HG03103 (cell line): ENCODE data around the gene SETD1A.
A peak's percentile ranks its signal among the peaks of the same experiment; 100 is the strongest.

Experiments
- ATAC-seq: cut with Tn5 transposase; IDR thresholded peaks from one replicate; pipeline ENCODE4 v1.9.1; 2021; ENCODE audit warnings: low read depth; ENCODE audit not compliant: unreplicated experiment

Gene SETD1A

DNA sequence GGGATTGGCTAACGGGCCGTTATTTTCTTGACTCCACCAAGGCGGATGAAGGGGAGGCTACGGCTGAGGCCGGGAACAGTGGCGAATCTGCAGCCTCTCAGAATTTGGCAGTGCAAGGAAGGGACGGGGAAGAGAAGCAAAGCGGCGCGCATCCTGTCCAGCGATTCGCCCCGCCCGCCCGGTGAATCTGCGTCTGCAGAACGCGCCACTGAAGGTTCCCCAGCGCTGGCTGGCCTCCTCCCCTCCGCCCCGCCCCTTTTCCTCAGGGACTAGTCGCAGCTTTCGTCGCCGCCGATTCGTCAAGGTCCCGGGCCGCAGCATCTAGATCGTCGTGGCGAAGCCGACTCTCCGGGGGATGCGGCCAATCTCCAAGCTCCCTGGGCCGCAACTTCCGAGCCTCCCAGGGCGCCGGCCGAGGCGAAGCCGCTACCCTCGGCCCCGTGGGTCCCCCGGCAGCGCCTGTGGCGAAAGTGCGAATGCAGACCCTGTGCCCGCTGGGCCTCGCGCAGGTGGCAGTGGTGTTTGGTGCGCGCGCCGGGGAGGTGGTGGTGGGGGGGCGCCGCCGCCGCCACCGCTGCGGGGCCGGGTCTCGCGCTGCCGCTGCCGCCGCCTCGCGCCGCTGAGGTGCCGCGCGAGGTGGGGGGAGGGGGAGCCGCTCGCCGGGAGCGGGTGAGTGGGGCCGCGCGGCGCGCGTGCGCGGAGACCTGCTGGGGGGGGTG lies at the start of gene SETD1A:
Gene SETD1A (plus strand): TSS at position 299 of the 719 bp plus-strand sequence. CDS start 978 bp downstream, outside the sequence.
- ATAC-seq: peak; percentile 49

- ATAC-seq: no peak
Observed at GRCh38 chr16:30910427-30911029, 47.0 kb upstream of the SETD1A start.

DNA sequence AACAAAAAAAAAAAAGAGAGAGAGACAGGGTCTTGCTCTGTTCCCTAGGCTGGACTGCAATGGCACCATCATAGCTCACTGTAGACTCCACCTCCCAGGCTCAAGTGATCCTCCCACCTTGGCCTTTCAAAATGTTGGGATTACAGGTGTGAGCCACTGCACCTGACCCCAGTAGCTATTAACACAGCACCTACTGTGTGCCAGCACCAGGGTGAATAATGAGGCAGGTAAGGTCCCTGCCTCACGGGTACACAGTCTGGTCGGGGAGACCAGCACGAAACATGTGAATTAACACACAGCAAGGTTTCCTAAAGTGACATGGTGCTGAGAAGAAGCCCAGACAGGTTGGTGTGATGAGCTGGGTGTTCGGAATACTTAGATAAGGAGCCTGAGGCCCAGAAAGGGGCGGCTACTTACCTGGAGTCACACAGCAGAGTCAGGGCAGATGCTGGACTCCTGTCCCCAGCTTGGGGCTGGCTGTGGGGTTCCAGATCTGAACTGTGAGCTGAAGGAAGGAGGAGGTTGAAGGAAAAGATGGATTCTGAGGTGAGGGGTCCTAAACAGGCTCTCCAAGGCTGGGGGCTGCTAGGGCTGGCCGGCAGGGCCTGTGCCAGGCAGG lies 44.7 kb upstream of the SETD1A start:
- ATAC-seq: no peak

GRCh38 chr16:30914830-30915229 lies 42.7 kb upstream of the SETD1A start:
- no peak for ATAC-seq

- ATAC-seq: no peak
Observed at GRCh38 chr16:30918614-30919013, 38.9 kb upstream of the SETD1A start.

GRCh38 chr16:30920891-30921290 lies 36.7 kb upstream of the SETD1A start:
- ATAC-seq: no peak

DNA sequence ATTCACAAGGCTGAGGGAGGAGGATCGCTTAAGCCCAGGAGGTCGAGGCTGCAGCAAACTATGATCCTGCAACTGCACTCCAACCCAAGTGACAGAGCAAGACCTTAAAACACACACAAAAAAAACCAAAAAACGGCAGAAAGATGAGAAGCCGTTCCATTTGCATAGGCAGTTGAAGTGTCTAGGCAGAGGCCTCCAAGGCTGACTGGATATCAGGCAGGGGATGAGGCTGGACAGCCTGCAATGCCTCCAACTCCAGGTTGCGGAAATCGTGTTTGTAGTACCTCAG lies 36.2 kb upstream of the SETD1A start:
- no peak for ATAC-seq

- ATAC-seq: peak; percentile 11
Observed at GRCh38 chr16:30921748-30922419, 35.7 kb upstream of the SETD1A start.

GRCh38 chr16:30922420-30922959 lies 35.1 kb upstream of the SETD1A start:
- peak; percentile 56 for ATAC-seq

- ATAC-seq: peak; percentile 53
Observed at GRCh38 chr16:30922960-30923535, 34.5 kb upstream of the SETD1A start.

DNA sequence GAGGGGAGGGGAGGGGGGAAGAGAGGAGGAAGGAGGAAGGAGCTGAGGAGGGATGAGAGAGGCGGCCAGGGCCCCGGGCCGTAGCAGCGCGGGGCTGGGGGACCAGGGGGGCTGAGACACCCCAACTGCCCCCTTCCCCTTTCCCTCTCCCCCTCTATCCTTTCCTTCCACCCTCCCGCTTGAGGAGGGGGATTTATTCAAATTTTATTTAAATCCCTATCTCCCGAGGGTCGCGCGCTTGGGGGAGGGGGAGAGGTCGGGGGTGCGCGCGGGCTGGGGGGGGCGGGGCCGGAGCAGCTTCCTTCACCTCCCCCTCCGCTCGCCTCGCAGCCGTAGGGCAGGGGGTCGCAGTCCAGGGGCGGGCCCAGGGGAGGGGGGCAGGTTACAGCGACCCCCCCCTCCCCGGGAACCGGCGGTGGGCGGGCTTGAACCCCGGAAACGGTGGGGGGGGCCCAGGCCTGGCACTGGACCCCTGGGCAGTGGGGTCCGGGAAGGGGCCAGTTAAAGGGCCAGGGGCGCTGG lies 33.9 kb upstream of the SETD1A start, which contains the start of gene FBXL19:
Gene FBXL19 (plus strand): TSS at position 19 of the 522 bp plus-strand sequence. CDS start 2,183 bp downstream, outside the sequence.
- no peak for ATAC-seq

DNA sequence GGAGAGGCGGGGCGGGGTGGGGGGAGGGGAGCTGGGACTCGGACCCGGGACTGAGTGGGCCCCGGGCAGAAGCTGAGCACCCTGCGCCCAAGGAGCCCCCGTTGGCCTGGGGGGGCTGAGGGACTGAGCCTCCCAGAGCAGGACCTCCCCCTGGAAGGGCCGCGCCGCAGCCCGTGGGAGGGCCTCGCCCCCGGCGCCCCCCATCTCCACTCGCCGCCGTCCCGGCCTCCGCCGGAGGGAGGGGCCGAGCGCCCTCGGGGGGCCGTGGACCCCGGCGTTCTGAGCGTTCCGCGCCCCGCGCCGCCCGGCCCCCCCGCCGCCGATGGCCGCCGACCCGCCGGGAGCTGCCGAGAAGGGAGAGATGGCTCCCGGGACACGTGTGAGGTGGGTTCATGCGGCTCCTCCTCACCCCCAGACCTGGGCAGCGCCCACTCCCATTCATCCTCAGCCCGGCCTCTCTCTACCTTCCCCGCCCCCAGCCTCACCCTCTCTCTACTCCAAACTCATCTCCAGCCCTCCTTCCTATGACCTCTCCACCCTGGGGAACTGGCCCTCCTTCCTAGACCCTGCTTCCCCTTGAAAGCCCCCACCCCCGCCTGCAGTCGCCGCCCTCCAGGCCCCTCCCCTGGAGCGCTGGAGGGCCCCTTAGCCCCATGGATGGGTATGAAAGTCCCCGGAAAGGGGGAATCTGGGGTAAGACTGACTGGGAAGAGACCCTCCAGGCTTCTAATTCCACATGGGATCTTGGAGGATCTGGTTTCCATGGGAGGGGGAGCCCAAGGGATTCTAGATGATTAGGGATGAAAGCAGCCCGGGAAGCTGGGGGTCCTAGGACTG lies 33.3 kb upstream of the SETD1A start:
- ATAC-seq: no peak

DNA sequence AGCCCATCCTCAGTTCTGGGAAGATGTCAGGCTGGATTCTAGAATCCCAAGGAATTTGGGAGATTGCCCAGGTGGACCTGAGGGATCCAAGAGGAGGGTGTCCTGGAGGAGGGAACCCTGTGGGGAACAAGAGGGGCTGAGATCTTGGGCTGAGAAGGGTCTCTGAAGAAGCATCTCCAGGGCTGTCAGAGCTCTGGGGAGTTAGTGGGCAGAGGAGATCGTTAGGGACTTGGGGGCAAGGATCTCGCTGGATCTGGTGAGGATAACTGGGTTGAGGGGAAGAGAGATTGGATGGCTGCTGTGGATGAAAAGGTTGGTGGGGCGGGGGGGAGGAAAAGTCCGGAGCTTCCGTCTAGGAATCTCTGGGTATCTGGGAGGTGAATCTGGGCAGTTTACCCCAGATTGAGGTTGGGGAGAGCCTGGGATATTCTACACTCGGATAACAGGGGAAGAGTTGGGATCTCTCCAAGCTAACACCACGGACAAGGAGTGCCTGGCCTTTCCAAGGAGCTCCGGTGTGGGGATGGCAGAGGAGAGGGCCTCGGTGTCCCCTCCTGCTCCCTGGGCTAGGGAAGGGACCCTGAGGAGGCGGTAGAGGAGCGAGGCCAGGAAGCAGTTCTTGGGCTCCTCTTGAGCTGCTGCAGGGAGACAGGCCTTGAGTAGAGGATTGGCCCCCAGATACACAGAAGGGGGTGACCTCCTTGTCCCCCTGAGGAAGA lies 32.5 kb upstream of the SETD1A start:
- ATAC-seq: no peak

DNA sequence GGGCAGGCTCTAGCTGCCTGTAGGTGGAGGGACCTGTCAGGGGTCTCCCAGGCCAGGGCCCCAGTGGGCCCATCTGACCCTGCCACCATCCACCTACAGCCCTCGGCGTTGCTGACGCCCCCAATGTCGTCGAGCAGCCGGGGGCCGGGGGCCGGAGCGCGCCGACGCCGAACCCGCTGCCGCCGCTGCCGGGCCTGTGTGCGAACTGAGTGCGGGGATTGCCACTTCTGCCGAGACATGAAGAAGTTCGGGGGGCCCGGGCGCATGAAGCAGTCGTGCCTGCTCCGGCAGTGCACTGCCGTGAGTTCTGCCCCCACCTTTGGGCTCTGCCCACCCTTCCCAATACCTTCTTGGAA lies 31.9 kb upstream of the SETD1A start:
- no peak for ATAC-seq

GRCh38 chr16:30925995-30926811 lies 31.4 kb upstream of the SETD1A start:
- no peak for ATAC-seq

- ATAC-seq: no peak
Observed at GRCh38 chr16:30926937-30927788, 30.4 kb upstream of the SETD1A start.

DNA sequence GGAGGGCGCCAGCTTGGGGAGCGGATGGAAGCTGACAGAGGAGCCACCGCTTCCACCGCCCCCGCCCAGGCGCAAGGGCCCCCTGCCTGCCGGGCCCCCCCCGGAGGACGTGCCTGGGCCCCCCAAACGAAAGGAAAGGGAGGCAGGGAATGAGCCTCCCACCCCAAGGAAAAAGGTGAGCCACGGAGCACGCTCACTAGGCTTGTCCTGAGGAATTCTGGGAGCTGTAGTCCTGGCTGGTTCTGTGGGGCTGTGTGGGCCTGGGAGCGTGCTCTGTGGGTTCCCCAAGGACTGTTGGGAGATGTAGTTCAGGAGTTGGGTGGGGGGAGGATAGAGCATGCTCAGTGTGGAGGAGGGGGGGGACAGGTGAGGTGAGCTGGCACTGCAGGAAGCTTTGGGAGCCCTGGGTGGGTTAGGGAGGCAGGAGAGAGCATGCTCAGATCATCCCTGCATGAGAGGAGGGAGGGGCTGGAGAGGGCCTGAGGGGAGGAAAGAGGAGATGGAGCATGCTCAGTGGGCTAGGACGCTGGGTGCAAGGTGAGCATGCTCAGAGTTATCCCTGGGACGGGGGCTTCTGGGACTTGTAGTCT lies 29.7 kb upstream of the SETD1A start:
- ATAC-seq: no peak
